ENCODE measurements around the gene ATXN1.

Gene ATXN1

GRCh38 chr6:16741112-16742016 lies 19.9 kb downstream of the ATXN1 start:
- TF ChIP-seq CTCF (IDR thresholded peaks at IDR 0.05; ENCODE audit: low read depth, low read length, missing control alignments): no peak
- peak; percentile 97 for DNase-seq
- in situ Hi-C loops (cut with HindIII; ENCODE audit: low pct_ligation_motif_present, low sequenced_read_pairs): no loop called here
- Histone ChIP-seq H3K4me3 (ENCODE audit: low read depth, low read length) (no peak overlapping the region), H3K27me3 (replicated peaks) (no peaks in the 10 kb centered on the region), H3K27ac (peak overlapping the region; percentile 94), H3K36me3 (replicated peaks) (peaks cover 5% of the 10 kb centered on the region)

GRCh38 chr6:16740097-16740496 lies 21.2 kb downstream of the ATXN1 start:
- Histone ChIP-seq H3K36me3 (replicated peaks) (peaks cover 5% of the 10 kb centered on the region), H3K27me3 (replicated peaks) (no peaks in the 10 kb centered on the region), H3K4me3 (ENCODE audit: low read depth, low read length) (no peak overlapping the region), H3K27ac (peak overlapping the region; percentile 94)
- no peak for DNase-seq
- TF ChIP-seq CTCF (IDR thresholded peaks at IDR 0.05; ENCODE audit: low read depth, low read length, missing control alignments): no peak
- in situ Hi-C loops (cut with HindIII; ENCODE audit: low pct_ligation_motif_present, low sequenced_read_pairs): no loop called here

- no peak for TF ChIP-seq CTCF (IDR thresholded peaks at IDR 0.05; ENCODE audit: low read depth, low read length, missing control alignments)
- H3K27ac ChIP-seq: peak overlapping the region; percentile 2
- no peaks in the 10 kb centered on the region for H3K27me3 ChIP-seq (replicated peaks)
Measured at GRCh38 chr6:16739329-16739801, 21.9 kb downstream of the ATXN1 start.

GRCh38 chr6:16737925-16738324 lies 23.3 kb downstream of the ATXN1 start:
- DNase-seq: no peak
- TF ChIP-seq CTCF (IDR thresholded peaks at IDR 0.05; ENCODE audit: low read depth, low read length, missing control alignments): no peak
- in situ Hi-C loops (cut with HindIII; ENCODE audit: low pct_ligation_motif_present, low sequenced_read_pairs): no loop called here

More at GRCh38 chr6:16739329-16739801, 21.9 kb downstream of the ATXN1 start:
- in situ Hi-C loops (cut with HindIII; ENCODE audit: low pct_ligation_motif_present, low sequenced_read_pairs): no loop called here
- no peak for DNase-seq
- Histone ChIP-seq H3K4me3 (ENCODE audit: low read depth, low read length) (no peak overlapping the region), H3K36me3 (replicated peaks) (peaks cover 5% of the 10 kb centered on the region)

GRCh38 chr6:16736856-16737775 lies 24.1 kb downstream of the ATXN1 start:
- no peak for TF ChIP-seq CTCF (IDR thresholded peaks at IDR 0.05; ENCODE audit: low read depth, low read length, missing control alignments)
- peaks cover 5% of the 10 kb centered on the region for H3K36me3 ChIP-seq (replicated peaks)
- in situ Hi-C loops (cut with HindIII; ENCODE audit: low pct_ligation_motif_present, low sequenced_read_pairs): no loop called here
- peak overlapping the region; percentile 3 for H3K27ac ChIP-seq
- no peak overlapping the region for H3K4me3 ChIP-seq (ENCODE audit: low read depth, low read length)
- DNase-seq: no peak
- no peaks in the 10 kb centered on the region for H3K27me3 ChIP-seq (replicated peaks)

More at GRCh38 chr6:16737925-16738324, 23.3 kb downstream of the ATXN1 start:
- no peak overlapping the region for H3K4me3 ChIP-seq (ENCODE audit: low read depth, low read length)
- peaks cover 5% of the 10 kb centered on the region for H3K36me3 ChIP-seq (replicated peaks)
- peak overlapping the region; percentile 3 for H3K27ac ChIP-seq
- no peaks in the 10 kb centered on the region for H3K27me3 ChIP-seq (replicated peaks)

Data from brain microvascular endothelial cell (primary cell).